GM10266 (cell line): Measurements from ENCODE around the gene LMX1B.

Experiments used
- DNase-seq: peaks from one replicate; pipeline ENCODE4 v3.0.0; 2012; ENCODE audit errors: extremely low spot score
- CTCF ChIP-seq: IDR thresholded peaks from 2 replicates; pipeline ENCODE4 v1.5.1; 2012; ENCODE audit warnings: mild to moderate bottlenecking, low read depth; ENCODE audit not compliant: control insufficient read depth, insufficient read depth; ENCODE audit errors: missing control alignments

The LMX1B gene

GRCh38 chr9:126669108-126669507, 55.4 kb downstream of the LMX1B start:
- no peak for DNase-seq
- TF ChIP-seq CTCF = no peak

- TF ChIP-seq CTCF = no peak
- no peak for DNase-seq
Observed at GRCh38 chr9:126670270-126670669, 56.5 kb downstream of the LMX1B start.

GRCh38 chr9:126671381-126671831, 57.7 kb downstream of the LMX1B start:
- no peak for DNase-seq
- no peak for TF ChIP-seq CTCF

- no peak for DNase-seq
- TF ChIP-seq CTCF = no peak
Observed at GRCh38 chr9:126671983-126672382, 58.3 kb downstream of the LMX1B start.

- DNase-seq = no peak
- no peak for TF ChIP-seq CTCF
Observed at GRCh38 chr9:126672634-126673284, 59.0 kb downstream of the LMX1B start.

- no peak for TF ChIP-seq CTCF
- DNase-seq = no peak
Observed at GRCh38 chr9:126673689-126674364, 60.1 kb downstream of the LMX1B start.

GRCh38 chr9:126674365-126675146, 60.8 kb downstream of the LMX1B start:
- TF ChIP-seq CTCF = no peak
- DNase-seq = no peak
